Activated CD8-positive, alpha-beta memory T cell treated with anti-CD3 and anti-CD28 coated beads, Interleukin-2, amount 10 ng/mL, durations not matched to agents 7 days and 5 days (primary cell): ENCODE data around the gene STK32B. TPM values are rescaled to one million over a fixed set of nuclear protein-coding genes. Genes with fewer than 3 reads are reported as not detected.
"Not testable (repeated sequence)": the region's sequence is repeated elsewhere in the genome, so short reads cannot be mapped to it uniquely, and the experiment has no call there.

ENCODE experiments used
- ATAC-seq: fragments of 150-1000 bp; cut with Tn5 transposase; one replicate; pipeline ENCODE4 v1.10.0; 2021; ENCODE audit warnings: moderate library complexity
- CTCF ChIA-PET: fragments of 350-600 bp; sonication (Branson Sonifier 250); formaldehyde crosslinking; loops from one replicate; lab custom pipeline; 2021; ENCODE audit warnings: antibody characterized with exemption; lab: Charles Lee
- DNase-seq: peaks from one replicate; pipeline ENCODE4 v3.0.0-alpha.2; 2020
- H3K27ac Mint-ChIP-seq: one replicate; pipeline ENCODE4 v1.8.0; 2021; ENCODE audit warnings: mild to moderate bottlenecking, mixed read lengths
- H3K27me3 Mint-ChIP-seq: one replicate; pipeline ENCODE4 v1.8.0; 2021; ENCODE audit warnings: mixed read lengths
- H3K36me3 Mint-ChIP-seq: one replicate; pipeline ENCODE4 v1.8.0; 2021; ENCODE audit warnings: mild to moderate bottlenecking, mixed read lengths
- H3K4me1 Mint-ChIP-seq: one replicate; pipeline ENCODE4 v1.8.0; 2021; ENCODE audit warnings: mixed read lengths
- H3K4me3 Mint-ChIP-seq: one replicate; pipeline ENCODE4 v1.8.0; 2021; ENCODE audit warnings: mild to moderate bottlenecking, moderate library complexity, mixed read lengths
- H3K9me3 Mint-ChIP-seq: one replicate; pipeline ENCODE4 v1.8.0; 2022; ENCODE audit warnings: low read depth, mixed read lengths
- total RNA-seq, 2 experiments: library from RNA; stranded (reverse); gene quantifications; one replicate each; pipeline ENCODE4 v1.2.3, GENCODE V29; 2021

STK32B gene
- total RNA-seq, 2 experiments from 2014 or later = not detected

DNA sequence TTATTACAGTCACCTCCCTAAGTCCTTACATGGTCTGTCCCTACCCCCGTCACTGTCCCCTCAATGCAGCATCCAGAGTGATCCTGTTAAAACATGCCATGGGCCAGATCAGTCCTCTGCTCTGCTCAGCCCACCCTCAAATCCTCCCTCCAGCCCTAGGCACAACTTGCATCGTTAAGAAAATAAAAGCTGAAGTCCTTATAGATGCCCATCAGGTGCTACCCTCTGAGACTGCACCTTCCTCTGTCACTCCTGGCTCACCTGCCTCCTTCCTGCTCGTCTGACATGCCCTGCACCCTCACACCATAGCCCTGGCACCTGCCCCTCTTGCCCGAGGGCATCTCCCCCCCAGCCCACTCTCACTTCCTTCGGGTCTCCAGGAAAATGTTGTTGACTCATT, 4.1 kb downstream of the STK32B start:
- Mint-ChIP-seq H3K27me3 (peaks cover 33% of the 10 kb centered on the region), H3K4me1 (peaks cover 7% of the 10 kb centered on the region), H3K4me3 (no peak overlapping the region), H3K9me3 (no peaks in the 10 kb centered on the region), H3K36me3 (no peaks in the 10 kb centered on the region), H3K27ac (no peak overlapping the region)
- CTCF ChIA-PET = no interaction called here
- ATAC-seq = no peak
- no peak for DNase-seq

DNA sequence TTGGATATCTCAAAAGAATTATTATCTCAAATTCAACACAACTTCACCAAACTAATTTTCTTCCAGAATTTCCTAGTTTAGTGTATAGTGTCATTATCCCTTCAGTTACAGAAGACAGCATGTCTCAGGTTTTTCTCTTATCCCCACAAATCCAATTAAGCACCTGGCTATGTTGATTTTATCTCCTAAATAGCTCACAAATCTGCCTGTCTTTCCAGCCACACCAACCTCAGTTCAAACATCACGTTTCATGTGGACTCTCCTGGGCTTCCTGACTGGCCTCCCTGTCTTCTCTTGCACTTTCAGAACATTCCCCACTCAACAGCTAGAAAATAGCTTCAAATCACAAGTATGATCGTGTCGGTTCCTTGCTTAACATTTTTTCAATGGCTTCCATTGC, 14.8 kb downstream of the STK32B start:
- CTCF ChIA-PET = no interaction called here
- no peak overlapping the region for H3K4me3 Mint-ChIP-seq
- ATAC-seq (no peak), DNase-seq (no peak)
- H3K27ac Mint-ChIP-seq = no peak overlapping the region
- no peaks in the 10 kb centered on the region for H3K4me1 Mint-ChIP-seq
- no peaks in the 10 kb centered on the region for H3K27me3 Mint-ChIP-seq
- H3K9me3 Mint-ChIP-seq = peaks cover 5% of the 10 kb centered on the region
- H3K36me3 Mint-ChIP-seq = no peaks in the 10 kb centered on the region

DNA sequence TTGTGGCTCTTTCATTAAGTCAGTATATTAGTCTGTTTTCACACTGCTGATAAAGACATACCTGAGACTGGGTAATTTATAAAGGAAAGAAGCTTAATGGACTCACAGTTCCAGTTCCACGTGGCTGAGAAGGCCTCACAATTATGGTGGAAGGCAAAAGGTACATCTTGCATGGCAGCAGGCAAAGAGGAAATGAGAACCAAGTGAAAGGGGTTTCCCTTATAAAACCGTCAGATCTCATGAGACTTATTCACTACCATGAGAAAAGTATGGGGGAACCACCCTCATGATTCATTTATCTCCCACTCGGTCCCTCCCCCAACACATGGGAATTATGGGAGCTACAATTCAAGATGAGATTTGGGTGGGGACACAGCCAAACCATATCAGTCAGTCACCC, 15.7 kb downstream of the STK32B start:
- DNase-seq, H3K4me1 Mint-ChIP-seq, H3K9me3 Mint-ChIP-seq, CTCF ChIA-PET, ATAC-seq, H3K4me3 Mint-ChIP-seq, H3K36me3 Mint-ChIP-seq, H3K27ac Mint-ChIP-seq, H3K27me3 Mint-ChIP-seq: not testable (repeated sequence)

DNA sequence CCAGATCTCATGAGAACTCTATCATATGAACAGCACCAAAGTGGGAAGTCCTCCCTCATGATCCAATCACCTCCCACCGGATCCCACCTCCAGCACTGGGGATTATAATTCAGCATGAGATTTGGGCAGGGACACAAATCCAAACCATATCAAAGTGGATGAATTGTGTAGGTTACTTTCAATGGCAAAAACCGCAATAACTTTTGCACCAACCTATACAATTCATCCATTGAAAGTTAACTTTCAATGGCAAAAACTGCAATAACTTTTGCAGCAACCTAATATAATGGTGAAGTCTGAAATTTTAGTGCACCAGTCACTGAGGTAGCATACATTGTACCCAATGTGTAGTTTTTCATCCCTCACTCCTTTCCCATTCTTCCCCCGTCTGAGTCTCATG, 16.6 kb downstream of the STK32B start:
- CTCF ChIA-PET = no interaction called here
- H3K9me3 Mint-ChIP-seq = peaks cover 5% of the 10 kb centered on the region
- no peak overlapping the region for H3K27ac Mint-ChIP-seq

GRCh38 chr4:5069901-5070300, 18.6 kb downstream of the STK32B start:
- H3K27me3 Mint-ChIP-seq = no peaks in the 10 kb centered on the region
- H3K4me1 Mint-ChIP-seq = no peaks in the 10 kb centered on the region
- peaks cover 5% of the 10 kb centered on the region for H3K9me3 Mint-ChIP-seq
- no peaks in the 10 kb centered on the region for H3K36me3 Mint-ChIP-seq
- H3K27ac Mint-ChIP-seq = no peak overlapping the region
- ATAC-seq (no peak), DNase-seq (no peak)
- CTCF ChIA-PET = no interaction called here
- H3K4me3 Mint-ChIP-seq = no peak overlapping the region

More for the DNA sequence above, 16.6 kb downstream of the STK32B start:
- no peak overlapping the region for H3K4me3 Mint-ChIP-seq
- no peaks in the 10 kb centered on the region for H3K4me1 Mint-ChIP-seq
- no peaks in the 10 kb centered on the region for H3K27me3 Mint-ChIP-seq
- no peaks in the 10 kb centered on the region for H3K36me3 Mint-ChIP-seq
- ATAC-seq (no peak), DNase-seq (no peak)

- no peak for DNase-seq
- H3K4me1 Mint-ChIP-seq = no peaks in the 10 kb centered on the region
- no peak for ATAC-seq
- H3K27me3 Mint-ChIP-seq = no peaks in the 10 kb centered on the region
- H3K27ac Mint-ChIP-seq = no peak overlapping the region
- CTCF ChIA-PET = no interaction called here
- H3K9me3 Mint-ChIP-seq = peaks cover 5% of the 10 kb centered on the region
- H3K4me3 Mint-ChIP-seq = no peak overlapping the region
- H3K36me3 Mint-ChIP-seq = no peaks in the 10 kb centered on the region
Measured at GRCh38 chr4:5072948-5073347, 21.7 kb downstream of the STK32B start.

DNA sequence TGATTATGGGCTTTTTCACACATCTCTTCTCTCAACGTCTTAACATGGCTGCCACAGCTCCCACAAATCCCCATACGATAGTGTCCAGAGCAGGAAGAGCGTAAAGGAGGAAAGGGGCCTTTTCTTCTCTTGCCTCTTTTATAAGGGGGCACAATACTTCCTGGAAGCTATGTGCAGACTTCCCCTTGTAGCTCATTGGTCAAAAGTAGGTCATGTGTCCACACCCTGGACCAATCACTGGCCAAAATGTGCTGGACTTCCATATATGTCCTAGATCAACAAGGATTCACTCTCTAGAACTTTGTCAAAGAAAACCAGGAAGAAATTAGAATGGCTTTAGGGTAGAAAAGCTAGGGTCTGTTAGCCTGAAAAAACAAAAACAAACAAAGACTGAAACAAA, 26.7 kb downstream of the STK32B start:
- ATAC-seq = no peak
- Mint-ChIP-seq H3K4me1 (no peaks in the 10 kb centered on the region), H3K27ac (no peak overlapping the region), H3K36me3 (no peaks in the 10 kb centered on the region), H3K9me3 (no peaks in the 10 kb centered on the region), H3K27me3 (no peaks in the 10 kb centered on the region), H3K4me3 (no peak overlapping the region)
- DNase-seq = no peak
- CTCF ChIA-PET = no interaction called here

DNA sequence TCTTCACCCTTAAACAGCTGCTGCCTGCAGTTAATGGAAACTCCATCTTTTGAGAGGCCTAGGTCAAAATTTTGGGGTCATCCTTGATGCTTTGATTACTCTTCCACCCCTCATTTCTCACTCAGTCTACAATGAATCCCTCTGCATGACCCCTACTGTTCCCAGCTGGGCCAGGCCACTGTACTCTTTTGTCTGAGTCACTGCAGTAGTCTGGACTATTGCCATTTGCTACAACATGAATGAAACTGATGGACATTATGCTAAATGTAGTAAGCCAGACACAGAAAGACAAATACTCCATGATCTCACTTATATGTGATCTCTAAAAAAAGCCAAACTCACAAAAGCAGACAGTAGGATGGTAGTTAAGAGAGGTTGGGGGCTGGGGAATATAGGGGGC, 28.3 kb downstream of the STK32B start:
- no peaks in the 10 kb centered on the region for H3K9me3 Mint-ChIP-seq
- H3K4me3 Mint-ChIP-seq = no peak overlapping the region
- ATAC-seq (no peak), DNase-seq (no peak)
- no peaks in the 10 kb centered on the region for H3K36me3 Mint-ChIP-seq
- H3K27ac Mint-ChIP-seq = no peak overlapping the region
- CTCF ChIA-PET = no interaction called here
- no peaks in the 10 kb centered on the region for H3K27me3 Mint-ChIP-seq
- H3K4me1 Mint-ChIP-seq = no peaks in the 10 kb centered on the region

- Mint-ChIP-seq H3K36me3 (no peaks in the 10 kb centered on the region), H3K27ac (no peak overlapping the region), H3K4me3 (no peak overlapping the region), H3K27me3 (no peaks in the 10 kb centered on the region), H3K9me3 (peaks cover 8% of the 10 kb centered on the region), H3K4me1 (no peaks in the 10 kb centered on the region)
- DNase-seq (no peak), ATAC-seq (no peak)
- CTCF ChIA-PET = no interaction called here
Measured at GRCh38 chr4:5081441-5081999, 30.2 kb downstream of the STK32B start.

DNA sequence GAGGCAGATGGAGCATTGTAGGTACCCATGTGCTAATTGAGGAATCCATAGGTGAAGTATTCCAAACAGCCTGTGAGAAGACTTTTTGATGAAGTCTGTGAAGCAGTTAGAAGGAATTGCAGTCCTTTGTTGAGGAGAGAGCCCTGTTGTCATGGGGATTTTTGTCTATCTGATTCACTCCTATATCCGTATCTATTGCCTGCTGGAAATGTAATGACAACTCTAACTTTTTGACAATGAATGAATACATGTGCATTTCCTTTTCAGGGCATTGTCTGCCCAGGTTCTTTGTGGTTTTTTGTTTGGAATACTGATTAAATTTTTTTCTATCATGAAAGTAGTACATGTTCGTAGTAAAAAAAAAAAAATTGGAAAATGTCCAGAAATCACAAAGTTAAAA, 31.1 kb downstream of the STK32B start:
- Mint-ChIP-seq H3K4me1 (no peaks in the 10 kb centered on the region), H3K27me3 (no peaks in the 10 kb centered on the region), H3K36me3 (no peaks in the 10 kb centered on the region), H3K4me3 (no peak overlapping the region), H3K27ac (no peak overlapping the region), H3K9me3 (peaks cover 8% of the 10 kb centered on the region)
- DNase-seq (no peak), ATAC-seq (no peak)
- CTCF ChIA-PET = no interaction called here

GRCh38 chr4:5084911-5085475, 33.7 kb downstream of the STK32B start:
- no peaks in the 10 kb centered on the region for H3K4me1 Mint-ChIP-seq
- no peak for DNase-seq
- H3K4me3 Mint-ChIP-seq = no peak overlapping the region
- H3K36me3 Mint-ChIP-seq = no peaks in the 10 kb centered on the region
- no peaks in the 10 kb centered on the region for H3K27me3 Mint-ChIP-seq
- peaks cover 8% of the 10 kb centered on the region for H3K9me3 Mint-ChIP-seq
- ATAC-seq = no peak
- CTCF ChIA-PET = no interaction called here
- no peak overlapping the region for H3K27ac Mint-ChIP-seq

GRCh38 chr4:5086535-5086934, 35.3 kb downstream of the STK32B start:
- Mint-ChIP-seq H3K27ac (no peak overlapping the region), H3K36me3 (no peaks in the 10 kb centered on the region), H3K27me3 (no peaks in the 10 kb centered on the region), H3K4me3 (no peak overlapping the region), H3K9me3 (peaks cover 8% of the 10 kb centered on the region), H3K4me1 (no peaks in the 10 kb centered on the region)
- DNase-seq (no peak), ATAC-seq (no peak)
- CTCF ChIA-PET = no interaction called here

DNA sequence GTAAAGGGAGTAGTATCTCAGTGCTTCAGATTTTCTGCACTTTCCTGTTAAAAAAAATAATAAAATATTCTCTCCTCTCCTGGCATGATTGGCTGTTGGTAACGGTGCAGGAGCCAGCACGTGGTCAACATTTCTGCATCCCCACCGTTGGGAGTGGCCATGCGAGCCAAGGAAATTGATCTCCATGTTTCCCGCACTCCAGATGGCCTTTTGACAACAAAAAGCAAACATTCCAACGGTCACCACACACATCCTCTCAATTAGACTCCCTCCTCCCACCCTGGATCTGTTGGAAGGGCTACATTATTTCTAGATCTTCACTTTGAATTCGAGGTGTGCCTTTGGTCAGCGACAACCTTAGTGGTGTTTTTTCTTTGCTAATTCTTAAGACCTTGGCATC, 45.0 kb downstream of the STK32B start:
- H3K4me3 Mint-ChIP-seq = no peak overlapping the region
- H3K27ac Mint-ChIP-seq = no peak overlapping the region
- H3K9me3 Mint-ChIP-seq = peaks cover 2% of the 10 kb centered on the region
- CTCF ChIA-PET = no interaction called here
- DNase-seq = no peak
- no peaks in the 10 kb centered on the region for H3K4me1 Mint-ChIP-seq
- H3K27me3 Mint-ChIP-seq = no peaks in the 10 kb centered on the region
- no peak for ATAC-seq
- no peaks in the 10 kb centered on the region for H3K36me3 Mint-ChIP-seq

GRCh38 chr4:5098176-5098575, 46.9 kb downstream of the STK32B start:
- peaks cover 2% of the 10 kb centered on the region for H3K9me3 Mint-ChIP-seq
- no peaks in the 10 kb centered on the region for H3K36me3 Mint-ChIP-seq
- H3K4me3 Mint-ChIP-seq = no peak overlapping the region
- DNase-seq (no peak), ATAC-seq (no peak)
- CTCF ChIA-PET = no interaction called here
- no peaks in the 10 kb centered on the region for H3K4me1 Mint-ChIP-seq
- H3K27ac Mint-ChIP-seq = no peak overlapping the region
- no peaks in the 10 kb centered on the region for H3K27me3 Mint-ChIP-seq

DNA sequence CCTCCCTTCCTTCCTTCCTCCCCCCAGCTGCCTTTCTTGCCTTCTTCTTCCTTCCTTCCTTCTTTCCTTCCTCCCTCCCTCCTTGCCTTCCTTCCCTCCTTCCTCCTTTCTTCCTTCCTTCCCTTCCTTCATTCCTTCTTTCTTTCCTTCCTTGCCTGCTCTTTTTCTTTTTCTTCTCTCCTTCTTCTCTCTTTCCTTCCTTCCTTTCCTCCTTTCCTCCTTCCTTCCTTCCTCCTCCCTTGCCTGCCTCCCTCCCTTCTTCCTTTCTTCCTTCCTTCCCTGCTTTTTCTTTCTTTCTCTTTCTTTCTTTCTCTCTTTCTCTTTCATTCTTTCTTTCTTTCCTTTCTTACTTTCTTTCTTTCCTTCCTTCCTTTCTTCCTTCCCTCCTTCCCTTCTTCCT, 49.1 kb downstream of the STK32B start:
- DNase-seq (no peak), ATAC-seq (no peak)
- Mint-ChIP-seq H3K27me3 (no peaks in the 10 kb centered on the region), H3K36me3 (no peaks in the 10 kb centered on the region), H3K9me3 (peaks cover 2% of the 10 kb centered on the region), H3K27ac (no peak overlapping the region), H3K4me1 (no peaks in the 10 kb centered on the region), H3K4me3 (no peak overlapping the region)
- CTCF ChIA-PET = no interaction called here
